Measurements from ENCODE around the gene ATOH7. TPM values are rescaled to one million over a fixed set of nuclear protein-coding genes. Genes with fewer than 3 reads are reported as not detected.
"Not testable (repeated sequence)": the region's sequence is repeated elsewhere in the genome, so short reads cannot be mapped to it uniquely, and the experiment has no call there.

ATOH7 gene
- total RNA-seq, 2 donors from 2014 or later = not detected

DNA sequence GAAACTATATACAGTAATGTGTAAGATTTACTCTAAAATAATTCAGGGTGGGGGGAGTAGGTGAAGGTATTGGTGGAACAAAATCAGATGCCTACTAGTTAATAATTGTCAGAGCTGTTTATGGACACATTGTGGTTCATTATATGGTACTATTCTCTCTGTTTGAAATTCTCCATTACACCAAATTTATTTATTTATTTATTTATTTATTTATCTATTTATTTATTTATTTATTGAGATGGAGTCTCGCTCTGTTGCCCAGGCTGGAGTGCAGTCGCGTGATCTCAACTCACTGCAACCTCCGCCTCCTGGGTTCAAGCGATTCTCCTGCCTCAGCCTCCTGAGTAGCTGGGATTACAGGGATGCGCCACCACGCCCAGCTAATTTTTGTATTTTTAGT, 14.5 kb upstream of the ATOH7 start:
- H3K27ac Mint-ChIP-seq; H3K9me3 Mint-ChIP-seq; H3K36me3 Mint-ChIP-seq; ATAC-seq; DNase-seq (ENCODE audit: low spot score in 2 of 2): not testable (repeated sequence)

DNA sequence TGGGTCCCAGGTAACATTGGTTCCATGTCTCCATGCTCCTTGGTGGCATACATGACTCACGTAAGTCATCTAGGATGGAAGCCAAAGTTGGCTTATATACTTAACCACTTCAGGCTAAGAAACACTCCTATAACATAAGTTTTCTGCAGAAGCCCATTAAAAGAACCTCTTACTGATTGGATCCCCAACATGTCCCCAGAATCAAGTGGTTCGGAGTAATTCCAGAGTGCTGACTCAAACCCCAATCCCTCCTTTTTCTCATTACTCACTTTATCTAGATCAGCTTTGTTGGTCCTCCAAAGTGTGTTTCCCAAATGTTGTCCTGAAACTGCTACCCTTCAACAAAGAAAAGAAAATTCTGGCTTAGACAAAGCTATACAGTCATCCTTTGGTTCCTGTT, 10.1 kb upstream of the ATOH7 start:
- ATAC-seq (no peak), DNase-seq (ENCODE audit: low spot score in 2 of 2) (no peak)
- H3K27ac Mint-ChIP-seq = no peak overlapping the region
- H3K9me3 Mint-ChIP-seq = no peaks in the 10 kb centered on the region
- H3K36me3 Mint-ChIP-seq = no peaks in the 10 kb centered on the region

DNA sequence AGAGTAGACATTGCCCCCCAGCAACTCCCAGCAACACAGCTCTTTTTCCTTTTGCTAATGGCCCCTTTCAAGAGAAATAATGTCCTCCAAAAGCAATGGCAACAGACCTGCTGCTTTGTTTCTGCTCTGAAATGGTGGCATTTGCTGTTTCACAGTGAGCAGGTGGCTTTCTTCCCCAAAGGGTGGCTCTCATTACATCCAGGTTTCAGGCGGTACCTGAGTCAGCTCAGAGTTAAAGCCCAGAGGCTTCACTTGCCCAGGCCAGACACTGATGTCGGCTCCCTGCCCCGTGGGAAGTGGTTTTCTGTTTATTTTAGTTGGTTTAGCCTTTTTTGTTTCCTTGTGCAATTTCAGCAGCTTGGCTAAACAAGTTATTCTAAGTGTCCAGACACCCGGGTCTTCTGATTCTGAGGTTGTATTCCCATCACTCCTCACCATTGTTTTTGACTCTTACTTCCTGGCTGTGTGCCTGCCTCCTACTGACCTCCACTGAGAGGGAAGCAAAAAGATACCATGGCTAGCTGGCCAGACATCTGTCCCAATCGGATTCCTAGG, 7.8 kb upstream of the ATOH7 start:
- DNase-seq (ENCODE audit: low spot score in 2 of 2) (no peak), ATAC-seq (no peak)
- H3K27ac Mint-ChIP-seq = no peak overlapping the region
- no peaks in the 10 kb centered on the region for H3K36me3 Mint-ChIP-seq
- H3K9me3 Mint-ChIP-seq = no peaks in the 10 kb centered on the region

DNA sequence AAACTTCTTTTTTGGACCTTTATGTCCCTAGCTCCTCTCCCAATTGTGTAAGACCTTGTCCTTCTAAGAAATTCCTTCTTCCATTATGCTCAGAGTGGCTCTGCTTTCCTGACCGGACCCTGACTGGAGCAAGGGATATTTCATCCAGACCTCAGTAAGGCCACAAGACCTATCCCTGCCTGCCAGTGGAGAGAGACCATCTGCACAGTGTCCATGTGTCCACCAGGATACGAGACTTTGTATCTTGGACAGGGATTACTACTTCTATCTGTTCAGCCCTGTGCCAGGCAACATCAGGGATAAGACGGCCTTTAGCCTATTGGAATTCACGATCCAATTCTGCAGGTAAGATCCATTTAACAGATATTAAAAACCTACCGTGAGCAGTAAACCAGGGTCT, 7.2 kb upstream of the ATOH7 start:
- DNase-seq (ENCODE audit: low spot score in 2 of 2) (no peak), ATAC-seq (no peak)
- no peak overlapping the region for H3K27ac Mint-ChIP-seq
- H3K36me3 Mint-ChIP-seq = no peaks in the 10 kb centered on the region
- no peaks in the 10 kb centered on the region for H3K9me3 Mint-ChIP-seq

DNA sequence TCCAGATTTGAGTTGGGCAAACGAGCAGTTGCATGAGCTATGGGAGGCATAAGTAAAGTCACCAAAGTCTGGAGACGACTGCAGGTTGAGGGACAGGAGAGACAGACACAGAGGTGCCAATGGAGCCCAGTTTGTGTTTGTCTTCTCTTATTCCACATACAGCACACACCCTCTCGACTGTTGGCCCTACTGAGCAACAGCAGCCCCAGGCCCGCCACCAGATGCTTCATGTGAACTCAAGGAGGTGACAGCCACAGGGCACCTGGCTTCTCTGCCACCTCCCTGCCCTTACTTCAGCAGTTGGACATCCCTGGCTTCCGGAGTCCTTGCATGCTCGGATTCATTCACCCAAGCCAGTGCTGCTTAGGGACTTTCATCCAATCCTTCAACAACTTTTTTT, 6.5 kb upstream of the ATOH7 start:
- DNase-seq (ENCODE audit: low spot score in 2 of 2) (no peak), ATAC-seq (no peak)
- H3K36me3 Mint-ChIP-seq = no peaks in the 10 kb centered on the region
- H3K27ac Mint-ChIP-seq = no peak overlapping the region
- no peaks in the 10 kb centered on the region for H3K9me3 Mint-ChIP-seq

DNA sequence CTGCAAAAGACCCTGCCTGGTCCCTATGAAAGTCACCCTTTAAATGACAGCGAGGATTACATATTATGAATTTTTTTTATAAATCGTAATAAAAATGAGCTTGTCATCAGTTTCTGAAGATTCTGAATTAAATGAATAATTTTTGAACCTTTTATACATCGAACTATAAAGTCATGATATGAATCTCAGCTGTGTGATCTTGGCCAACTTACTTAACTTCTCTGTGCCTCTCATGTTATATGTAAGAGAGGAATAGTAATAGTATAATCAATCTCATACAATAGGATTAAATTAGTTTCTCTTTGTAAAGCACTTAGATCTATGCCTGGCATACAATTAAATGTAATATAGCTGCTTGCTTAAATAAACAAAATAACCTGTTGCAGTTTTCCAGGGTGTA, 5.3 kb upstream of the ATOH7 start:
- H3K36me3 Mint-ChIP-seq = no peaks in the 10 kb centered on the region
- H3K27ac Mint-ChIP-seq = peak overlapping the region in 1 of 2 donors; percentile 29
- no peak for DNase-seq (ENCODE audit: low spot score in 2 of 2)
- H3K9me3 Mint-ChIP-seq = no peaks in the 10 kb centered on the region
- ATAC-seq = no peak

DNA sequence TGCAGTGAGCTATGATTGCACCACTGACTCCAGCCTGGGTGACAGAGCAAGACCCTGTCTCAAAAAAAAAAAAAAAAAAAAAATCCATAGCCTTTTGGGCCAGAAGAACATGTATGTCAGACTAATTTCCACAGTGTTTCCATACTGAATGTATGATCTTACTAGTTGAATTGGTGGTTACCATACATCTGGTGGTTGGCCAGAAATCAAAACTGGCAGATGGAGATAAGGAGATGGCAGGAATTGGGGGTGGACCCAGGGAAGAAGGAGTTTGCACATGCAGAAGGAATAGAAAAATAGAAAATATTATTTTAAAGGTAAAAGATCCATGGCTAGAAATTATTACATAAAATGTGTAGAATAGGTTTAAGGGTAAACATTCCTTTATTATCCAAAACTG, 3.7 kb upstream of the ATOH7 start:
- no peaks in the 10 kb centered on the region for H3K9me3 Mint-ChIP-seq
- DNase-seq (ENCODE audit: low spot score in 2 of 2) (no peak), ATAC-seq (no peak)
- H3K27ac Mint-ChIP-seq = no peak overlapping the region
- H3K36me3 Mint-ChIP-seq = no peaks in the 10 kb centered on the region

DNA sequence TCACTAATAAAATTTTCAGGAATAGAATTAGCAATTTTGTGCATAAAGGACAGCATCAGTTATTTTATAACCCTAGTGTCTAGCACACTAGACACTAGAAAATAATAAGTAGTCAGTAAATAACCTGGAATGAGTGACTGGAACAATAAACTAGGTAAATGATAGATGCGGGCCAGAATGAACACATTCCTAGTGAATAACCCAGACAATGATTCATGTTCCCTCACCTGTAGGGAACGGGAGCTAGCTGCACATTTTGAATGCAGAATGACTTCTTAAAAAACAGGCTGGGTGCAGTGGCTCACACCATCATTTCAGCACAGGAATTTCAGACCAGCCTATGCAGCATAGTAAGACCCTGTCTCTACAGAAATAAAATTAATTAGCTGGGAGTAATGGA, 3.2 kb upstream of the ATOH7 start:
- Mint-ChIP-seq H3K27ac (no peak overlapping the region), H3K36me3 (no peaks in the 10 kb centered on the region), H3K9me3 (no peaks in the 10 kb centered on the region)
- no peak for DNase-seq (ENCODE audit: low spot score in 2 of 2)
- no peak for ATAC-seq

DNA sequence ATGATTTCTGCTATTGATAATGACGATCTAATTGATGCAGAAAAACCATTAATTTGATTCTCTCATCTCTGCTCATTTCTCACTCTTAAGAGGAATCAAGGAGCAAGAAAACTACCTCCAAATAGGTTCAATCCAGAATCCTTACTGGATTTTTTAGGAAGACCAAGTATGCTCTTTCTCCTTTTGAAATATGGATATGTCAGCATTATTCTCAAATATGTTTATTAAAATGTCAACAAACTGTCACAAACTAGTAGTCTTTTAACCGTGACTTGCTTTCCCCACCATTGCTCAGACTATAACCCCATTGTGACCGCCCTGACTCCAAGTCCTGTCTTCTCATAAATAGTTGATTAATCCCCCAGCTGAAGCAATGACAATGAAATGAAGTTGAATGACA, 1.1 kb upstream of the ATOH7 start:
- no peaks in the 10 kb centered on the region for H3K36me3 Mint-ChIP-seq

DNA sequence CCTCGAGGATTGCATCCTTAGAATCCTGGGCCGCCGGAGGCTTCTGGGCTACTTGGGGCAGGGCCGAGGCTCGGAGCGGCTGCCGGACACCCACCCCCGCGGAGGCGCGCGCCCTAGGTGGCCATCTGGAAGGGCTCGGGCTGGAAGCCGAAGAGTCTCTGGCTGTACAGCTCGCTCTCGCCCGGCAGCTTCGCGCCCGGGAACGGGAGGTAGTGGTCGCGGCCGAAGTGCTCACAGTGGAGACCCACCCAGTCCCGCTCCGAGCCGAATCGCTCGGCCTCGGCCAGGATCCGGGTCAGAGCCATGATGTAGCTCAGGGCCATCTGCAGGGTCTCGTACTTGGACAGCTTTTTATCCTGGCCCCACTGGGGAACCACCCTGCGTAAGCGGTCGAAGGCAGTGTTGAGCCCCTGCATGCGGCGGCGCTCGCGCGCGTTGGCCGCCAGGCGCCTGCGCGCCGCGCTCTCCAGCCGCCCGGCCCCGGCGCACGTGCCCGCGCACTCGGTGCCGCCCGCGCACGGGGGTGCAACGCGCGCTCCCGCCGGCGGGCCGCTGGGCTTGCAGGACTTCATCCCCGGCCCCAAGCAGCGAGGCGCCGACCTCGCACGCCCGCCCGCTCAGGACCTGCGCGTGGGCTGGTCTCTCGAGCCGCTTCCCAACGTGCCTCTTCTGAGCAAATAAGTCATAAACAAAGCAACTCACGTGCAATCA, 652 bp downstream of the ATOH7 start:
- ATAC-seq (peak; percentile 93 to 94), DNase-seq (ENCODE audit: low spot score in 2 of 2) (peak; percentile 55 to 64)
- no peak overlapping the region for H3K27ac Mint-ChIP-seq
- H3K36me3 Mint-ChIP-seq = no peaks in the 10 kb centered on the region
- no peaks in the 10 kb centered on the region for H3K9me3 Mint-ChIP-seq

More for the DNA sequence above, 1.1 kb upstream of the ATOH7 start:
- ATAC-seq (no peak), DNase-seq (ENCODE audit: low spot score in 2 of 2) (no peak)
- Mint-ChIP-seq H3K9me3 (no peaks in the 10 kb centered on the region), H3K27ac (no peak overlapping the region)

DNA sequence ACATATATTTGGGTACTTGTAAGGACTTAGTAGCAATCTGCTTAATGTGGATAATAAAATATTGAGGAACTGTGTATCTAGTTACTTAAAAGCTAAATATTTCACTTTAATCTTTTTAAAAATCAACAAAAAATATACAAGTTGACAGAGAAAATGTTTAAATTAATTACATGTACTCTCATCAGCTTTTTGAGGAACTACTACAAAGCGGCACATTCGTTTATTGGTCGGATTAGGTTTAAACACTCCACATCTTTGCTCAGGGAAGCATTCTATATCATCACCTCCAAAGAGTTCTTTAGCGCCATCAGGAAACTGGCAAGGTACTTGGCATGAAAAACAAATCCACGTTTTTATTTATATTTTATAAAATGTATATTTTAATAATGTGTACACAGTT, 1.6 kb downstream of the ATOH7 start:
- no peaks in the 10 kb centered on the region for H3K9me3 Mint-ChIP-seq
- ATAC-seq = no peak
- no peaks in the 10 kb centered on the region for H3K36me3 Mint-ChIP-seq
- no peak overlapping the region for H3K27ac Mint-ChIP-seq
- no peak for DNase-seq (ENCODE audit: low spot score in 2 of 2)

DNA sequence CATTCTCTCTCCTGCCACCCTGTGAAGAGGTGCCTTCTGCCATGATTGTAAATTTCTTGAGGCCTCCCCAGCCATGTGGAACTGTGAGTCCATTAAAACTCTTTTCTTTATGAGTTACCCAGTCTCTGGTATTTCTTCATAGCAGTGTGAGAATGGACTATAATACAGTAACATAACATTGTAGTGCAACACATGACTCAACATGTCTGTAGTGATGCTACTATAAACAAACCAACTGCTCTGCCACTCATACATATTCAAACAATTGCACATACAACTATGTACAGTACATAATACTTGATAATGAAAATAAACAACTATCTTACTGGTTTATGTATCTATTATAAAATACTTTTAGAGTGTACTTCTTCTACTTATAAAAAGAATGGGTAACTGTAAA, 7.1 kb downstream of the ATOH7 start:
- H3K9me3 Mint-ChIP-seq = no peaks in the 10 kb centered on the region
- no peaks in the 10 kb centered on the region for H3K36me3 Mint-ChIP-seq
- H3K27ac Mint-ChIP-seq = no peak overlapping the region
- ATAC-seq (no peak), DNase-seq (ENCODE audit: low spot score in 2 of 2) (no peak)

DNA sequence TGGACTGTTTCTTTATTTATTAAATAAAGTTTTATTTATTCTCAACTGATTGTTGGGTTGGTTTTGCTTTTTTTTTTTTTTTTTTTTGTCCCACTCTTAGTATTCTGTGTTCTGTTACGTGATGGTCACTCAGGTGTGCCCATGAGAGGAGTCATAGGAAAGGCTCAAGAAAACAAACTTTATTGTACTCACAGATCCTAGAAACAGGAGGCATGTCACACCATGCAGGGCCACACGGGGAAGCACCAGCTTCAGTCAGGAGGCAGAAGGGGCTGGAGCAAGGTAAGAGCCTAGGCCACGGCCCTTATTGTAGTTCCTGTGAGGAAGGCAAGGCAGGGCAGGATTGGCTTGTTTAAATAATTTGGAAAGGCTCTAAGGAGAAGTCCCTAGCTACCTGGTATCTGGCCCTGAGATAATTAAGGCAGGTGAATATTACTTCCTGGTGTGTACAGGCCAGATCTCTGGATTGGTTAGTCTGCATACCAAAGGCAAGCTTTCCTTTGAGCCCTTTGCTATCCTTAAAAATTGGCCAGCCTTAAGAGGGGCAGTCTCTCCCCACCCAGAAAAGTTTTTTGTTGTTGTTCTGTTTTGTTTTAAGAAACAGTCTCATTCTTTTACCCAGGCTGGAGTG, 8.3 kb downstream of the ATOH7 start:
- Mint-ChIP-seq H3K27ac (no peak overlapping the region), H3K36me3 (no peaks in the 10 kb centered on the region), H3K9me3 (no peaks in the 10 kb centered on the region)
- no peak for ATAC-seq
- no peak for DNase-seq (ENCODE audit: low spot score in 2 of 2)

DNA sequence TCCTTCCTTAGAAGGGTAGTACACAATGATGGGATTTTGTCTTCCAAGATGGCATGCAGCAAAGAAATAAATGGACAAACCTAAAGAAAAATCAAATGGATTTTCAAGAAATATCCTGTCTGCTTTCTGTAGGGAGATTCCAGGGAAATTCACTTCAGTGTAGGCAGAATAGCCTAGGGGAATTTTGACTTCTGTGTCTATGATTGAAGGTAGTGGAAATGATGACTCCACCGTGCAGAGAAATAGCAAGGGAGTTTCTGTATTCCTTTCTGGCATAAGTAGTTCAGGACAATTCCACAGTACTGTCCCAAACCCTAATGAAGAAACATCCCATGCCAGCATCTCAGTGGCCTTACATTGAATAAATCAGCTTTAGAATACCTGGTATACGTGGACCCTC, 9.5 kb downstream of the ATOH7 start:
- H3K27ac Mint-ChIP-seq = no peak overlapping the region
- no peak for DNase-seq (ENCODE audit: low spot score in 2 of 2)
- ATAC-seq = no peak
- H3K36me3 Mint-ChIP-seq = no peaks in the 10 kb centered on the region
- no peaks in the 10 kb centered on the region for H3K9me3 Mint-ChIP-seq

DNA sequence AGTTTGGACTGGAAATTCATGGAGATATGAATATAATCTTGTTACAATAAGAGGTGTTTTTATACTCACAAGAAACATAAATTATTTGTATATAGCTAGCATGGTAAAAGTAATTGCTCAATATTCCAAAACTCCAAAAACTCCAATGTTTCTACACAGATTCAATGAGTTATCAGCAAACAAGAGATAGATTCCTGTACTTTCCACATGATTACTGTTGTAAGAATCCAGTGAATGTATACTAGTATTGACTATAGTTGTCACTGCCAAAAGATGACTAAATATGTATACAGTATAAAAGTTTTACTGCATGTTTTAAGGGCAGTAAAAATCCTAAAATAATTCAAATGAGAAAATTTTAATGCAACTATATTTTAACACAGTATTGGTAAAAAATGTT, 10.7 kb downstream of the ATOH7 start:
- H3K9me3 Mint-ChIP-seq = no peaks in the 10 kb centered on the region
- no peaks in the 10 kb centered on the region for H3K36me3 Mint-ChIP-seq
- ATAC-seq (no peak), DNase-seq (ENCODE audit: low spot score in 2 of 2) (no peak)
- no peak overlapping the region for H3K27ac Mint-ChIP-seq

DNA sequence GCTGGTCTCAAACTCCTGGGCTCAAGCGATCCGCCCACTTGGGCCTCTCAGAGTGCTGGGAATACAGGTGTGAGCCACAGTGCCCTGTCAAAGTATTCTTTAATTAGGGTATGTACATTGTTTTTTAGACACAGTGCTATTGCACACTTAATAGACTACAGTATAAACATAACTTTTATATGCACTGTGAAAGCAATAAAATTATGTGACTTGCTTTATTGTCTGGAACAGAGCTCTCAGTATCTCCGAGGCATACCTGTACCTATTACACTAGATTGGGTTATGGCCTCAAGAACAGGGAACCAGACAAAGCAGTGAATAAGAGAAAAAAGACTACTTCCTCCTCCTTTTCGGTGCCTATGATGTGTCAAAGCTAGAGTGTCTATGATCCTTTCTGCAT, 13.1 kb downstream of the ATOH7 start:
- no peaks in the 10 kb centered on the region for H3K36me3 Mint-ChIP-seq
- no peaks in the 10 kb centered on the region for H3K9me3 Mint-ChIP-seq
- no peak for ATAC-seq
- no peak overlapping the region for H3K27ac Mint-ChIP-seq
- DNase-seq (ENCODE audit: low spot score in 2 of 2) = no peak

DNA sequence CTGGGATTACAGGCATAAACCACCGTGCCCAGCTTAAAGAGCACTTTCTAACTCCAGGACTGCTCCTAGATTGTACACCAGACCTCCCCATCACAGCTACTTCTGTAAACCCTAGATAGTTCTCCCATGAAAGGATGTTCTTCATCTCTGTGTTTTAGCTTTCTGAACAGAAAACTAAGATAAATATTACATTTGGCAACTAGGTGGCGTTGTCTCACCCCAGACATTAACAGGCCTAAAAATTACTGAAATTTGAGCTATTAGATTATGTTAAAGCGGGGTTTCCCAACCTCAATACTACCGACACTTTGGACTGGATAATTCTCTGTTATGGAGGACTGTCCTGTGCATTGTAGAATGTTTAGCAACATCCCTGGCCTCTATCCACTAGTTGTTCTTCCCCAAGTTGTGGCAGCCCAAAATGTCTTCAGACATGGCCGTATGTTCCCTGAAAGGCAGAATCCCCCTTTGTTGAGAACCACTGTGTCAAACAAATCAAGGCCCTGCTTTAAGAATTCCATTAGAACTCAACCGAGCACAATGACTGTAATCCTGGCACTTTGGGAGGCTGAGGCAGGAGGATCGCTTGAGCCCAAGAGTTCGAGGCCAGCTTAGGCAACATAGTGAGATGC, 19.1 kb downstream of the ATOH7 start:
- Mint-ChIP-seq H3K27ac (no peak overlapping the region), H3K36me3 (no peaks in the 10 kb centered on the region), H3K9me3 (no peaks in the 10 kb centered on the region)
- ATAC-seq = no peak
- no peak for DNase-seq (ENCODE audit: low spot score in 2 of 2)

DNA sequence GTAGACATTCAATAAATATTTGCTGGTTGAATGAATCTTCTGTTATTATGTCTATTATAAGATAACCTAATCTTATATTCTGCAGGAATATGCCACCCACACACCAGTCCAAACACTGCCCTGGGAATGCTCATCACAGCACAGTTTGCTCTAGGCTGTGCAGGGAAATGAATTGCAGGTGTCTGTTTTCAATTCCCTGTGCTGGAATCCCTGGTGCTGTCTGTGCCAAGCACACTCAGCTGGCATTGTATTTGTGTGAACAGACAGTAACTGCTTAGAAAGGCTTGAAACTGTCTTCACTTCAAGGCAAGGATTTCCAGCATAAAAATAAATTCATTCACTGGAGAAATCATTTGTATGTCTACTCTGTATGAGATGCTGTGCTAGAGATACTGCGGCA, 20.2 kb downstream of the ATOH7 start:
- DNase-seq (ENCODE audit: low spot score in 2 of 2) (no peak), ATAC-seq (no peak)
- H3K9me3 Mint-ChIP-seq = no peaks in the 10 kb centered on the region
- no peaks in the 10 kb centered on the region for H3K36me3 Mint-ChIP-seq
- H3K27ac Mint-ChIP-seq = no peak overlapping the region

Measured in activated naive CD4-positive, alpha-beta T cell treated with anti-CD3 and anti-CD28 coated beads, Interleukin-2, amount 50 U/mL, for 72 hours (primary cell).